Osteoblast (primary cell): ENCODE data around the gene ETS2. TPM values are rescaled to one million over a fixed set of nuclear protein-coding genes. Genes with fewer than 3 reads are reported as not detected.

Experiments used
- DNase-seq: peaks from one replicate; pipeline ENCODE4 v3.0.0; 2011; ENCODE audit warnings: low spot score, mixed read lengths; ENCODE audit not compliant: insufficient read length; ENCODE audit errors: missing footprints
- H2AFZ ChIP-seq: 2 replicates; pipeline ENCODE4 v1.6.0; 2011; ENCODE audit warnings: mild to moderate bottlenecking, low read length
- H3K27ac ChIP-seq: 2 replicates; pipeline ENCODE4 v1.5.1; 2011; ENCODE audit warnings: mild to moderate bottlenecking, low read depth, low read length, moderate library complexity
- H3K27me3 ChIP-seq: 2 replicates; pipeline ENCODE4 v1.6.0; 2012; ENCODE audit warnings: mild to moderate bottlenecking, control low read depth, inconsistent platforms, low read length, moderate library complexity; ENCODE audit not compliant: insufficient read depth
- H3K36me3 ChIP-seq: 2 replicates; pipeline ENCODE4 v1.5.1; 2011; ENCODE audit warnings: mild to moderate bottlenecking, low read length, control low read depth, moderate library complexity; ENCODE audit not compliant: insufficient read depth
- H3K4me1 ChIP-seq: 2 replicates; pipeline ENCODE4 v1.5.1; 2011; ENCODE audit warnings: mild to moderate bottlenecking, low read length, control low read depth, moderate library complexity; ENCODE audit not compliant: insufficient read depth
- H3K4me2 ChIP-seq: 2 replicates; pipeline ENCODE4 v1.6.0; 2011; ENCODE audit warnings: mild to moderate bottlenecking, low read length; ENCODE audit not compliant: insufficient read depth
- H3K4me3 ChIP-seq: fragments of 200-600 bp; sonication (generic); 3 replicates; pipeline ENCODE4 v1.5.1; 2012; ENCODE audit warnings: mild to moderate bottlenecking, low read length, inconsistent platforms; ENCODE audit not compliant: insufficient read depth
- H3K79me2 ChIP-seq: 2 replicates; pipeline ENCODE4 v1.6.0; 2012; ENCODE audit warnings: mild to moderate bottlenecking, low read length, control low read depth, inconsistent platforms; ENCODE audit not compliant: insufficient read depth
- H3K9me3 ChIP-seq: 2 replicates; pipeline ENCODE4 v1.5.1; 2011; ENCODE audit warnings: low read depth, low read length, control low read depth
- H4K20me1 ChIP-seq: 2 replicates; pipeline ENCODE4 v1.6.0; 2012; ENCODE audit warnings: mild to moderate bottlenecking, low read length, control low read depth; ENCODE audit not compliant: insufficient read depth
- total RNA-seq: library from RNA; depleted of rRNA; stranded (reverse); fragments of >200 nt; gene quantifications from 2 replicates; pipeline ENCODE4 v1.2.3, GENCODE V29; 2012
- TF ChIP-seq, protein P1 (sequence below): IDR thresholded peaks from 2 replicates; pipeline ENCODE4 v1.5.1; 2011; ENCODE audit warnings: mild to moderate bottlenecking, low read depth, low read length, moderate library complexity; ENCODE audit errors: extremely low read depth

Gene ETS2
- total RNA-seq, 1 donor, result 4.0 TPM

GRCh38 chr21:38831526-38832467, 26.1 kb downstream of the ETS2 start:
- H3K79me2 ChIP-seq, result no peaks in the 10 kb centered on the region
- H3K4me2 ChIP-seq, result no peak overlapping the region
- TF ChIP-seq, protein P1, sequence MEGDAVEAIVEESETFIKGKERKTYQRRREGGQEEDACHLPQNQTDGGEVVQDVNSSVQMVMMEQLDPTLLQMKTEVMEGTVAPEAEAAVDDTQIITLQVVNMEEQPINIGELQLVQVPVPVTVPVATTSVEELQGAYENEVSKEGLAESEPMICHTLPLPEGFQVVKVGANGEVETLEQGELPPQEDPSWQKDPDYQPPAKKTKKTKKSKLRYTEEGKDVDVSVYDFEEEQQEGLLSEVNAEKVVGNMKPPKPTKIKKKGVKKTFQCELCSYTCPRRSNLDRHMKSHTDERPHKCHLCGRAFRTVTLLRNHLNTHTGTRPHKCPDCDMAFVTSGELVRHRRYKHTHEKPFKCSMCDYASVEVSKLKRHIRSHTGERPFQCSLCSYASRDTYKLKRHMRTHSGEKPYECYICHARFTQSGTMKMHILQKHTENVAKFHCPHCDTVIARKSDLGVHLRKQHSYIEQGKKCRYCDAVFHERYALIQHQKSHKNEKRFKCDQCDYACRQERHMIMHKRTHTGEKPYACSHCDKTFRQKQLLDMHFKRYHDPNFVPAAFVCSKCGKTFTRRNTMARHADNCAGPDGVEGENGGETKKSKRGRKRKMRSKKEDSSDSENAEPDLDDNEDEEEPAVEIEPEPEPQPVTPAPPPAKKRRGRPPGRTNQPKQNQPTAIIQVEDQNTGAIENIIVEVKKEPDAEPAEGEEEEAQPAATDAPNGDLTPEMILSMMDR, result no peak
- no peak overlapping the region for H3K4me3 ChIP-seq
- no peaks in the 10 kb centered on the region for H3K9me3 ChIP-seq
- H3K36me3 ChIP-seq, result no peaks in the 10 kb centered on the region
- no peaks in the 10 kb centered on the region for H3K27me3 ChIP-seq
- peak overlapping the region; percentile 19 for H3K27ac ChIP-seq
- no peak overlapping the region for H2AFZ ChIP-seq
- DNase-seq, result peak; percentile 88
- peaks cover 10% of the 10 kb centered on the region for H3K4me1 ChIP-seq
- H4K20me1 ChIP-seq, result no peaks in the 10 kb centered on the region

DNA sequence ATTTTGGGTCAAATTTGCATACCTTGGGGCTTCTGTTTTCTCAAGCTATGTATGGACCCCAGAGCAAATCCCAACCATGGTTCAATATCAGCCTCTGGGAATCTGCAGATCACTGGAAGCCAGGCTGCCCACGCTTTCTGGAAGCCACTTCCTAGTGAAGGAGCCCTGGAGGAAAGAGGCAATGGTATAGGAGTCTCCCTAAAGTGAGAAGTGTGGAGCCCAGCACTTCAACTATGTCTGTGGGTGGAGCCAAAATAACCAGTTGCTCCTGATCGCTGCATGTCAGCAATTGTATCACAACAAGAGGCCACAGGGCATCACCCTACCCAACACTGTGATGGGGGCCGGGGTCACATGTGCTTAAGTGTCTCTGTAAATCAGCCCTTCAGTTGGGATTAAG, 26.9 kb downstream of the ETS2 start:
- Histone ChIP-seq H3K9me3 (no peaks in the 10 kb centered on the region), H3K27ac (no peak overlapping the region), H2AFZ (no peak overlapping the region), H3K27me3 (no peaks in the 10 kb centered on the region), H4K20me1 (no peaks in the 10 kb centered on the region), H3K4me2 (no peak overlapping the region), H3K79me2 (no peaks in the 10 kb centered on the region), H3K4me3 (no peak overlapping the region), H3K4me1 (peaks cover 10% of the 10 kb centered on the region), H3K36me3 (no peaks in the 10 kb centered on the region)
- DNase-seq, result no peak
- TF ChIP-seq, protein P1, result no peak

DNA sequence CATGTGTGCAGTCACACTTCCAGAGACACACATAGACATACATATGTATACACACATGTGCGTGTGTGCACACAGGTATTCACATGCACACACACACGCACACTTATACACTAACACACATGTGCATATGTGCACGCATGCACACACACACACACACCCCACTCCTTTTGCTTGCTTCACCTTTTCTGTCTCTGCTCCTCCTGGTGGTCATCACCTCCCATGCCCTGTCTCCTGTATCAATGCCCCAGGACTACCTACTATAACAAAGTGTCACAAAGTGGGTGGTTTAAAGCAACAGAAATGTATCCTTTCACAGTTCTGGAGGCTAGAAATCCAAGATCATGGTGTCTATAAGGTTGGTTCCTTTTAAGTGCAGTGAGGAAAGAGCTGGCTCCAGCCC, 27.4 kb downstream of the ETS2 start:
- Histone ChIP-seq H4K20me1 (no peaks in the 10 kb centered on the region), H3K27me3 (no peaks in the 10 kb centered on the region), H3K4me1 (peaks cover 10% of the 10 kb centered on the region), H2AFZ (no peak overlapping the region), H3K27ac (no peak overlapping the region), H3K9me3 (no peaks in the 10 kb centered on the region), H3K36me3 (no peaks in the 10 kb centered on the region), H3K4me2 (no peak overlapping the region), H3K79me2 (no peaks in the 10 kb centered on the region), H3K4me3 (no peak overlapping the region)
- no peak for DNase-seq
- TF ChIP-seq, protein P1, result no peak

GRCh38 chr21:38834725-38835124, 29.0 kb downstream of the ETS2 start:
- H3K27ac ChIP-seq, result no peak overlapping the region
- DNase-seq, result no peak
- no peaks in the 10 kb centered on the region for H3K9me3 ChIP-seq
- H3K4me3 ChIP-seq, result no peak overlapping the region
- H3K4me1 ChIP-seq, result peaks cover 25% of the 10 kb centered on the region
- H3K36me3 ChIP-seq, result no peaks in the 10 kb centered on the region
- no peaks in the 10 kb centered on the region for H3K79me2 ChIP-seq
- H4K20me1 ChIP-seq, result no peaks in the 10 kb centered on the region
- no peak overlapping the region for H2AFZ ChIP-seq
- TF ChIP-seq, protein P1, result no peak
- H3K27me3 ChIP-seq, result no peaks in the 10 kb centered on the region
- no peak overlapping the region for H3K4me2 ChIP-seq
